HCT116 (cell line): ENCODE results near the gene XYLT1. TPM values are rescaled to one million over a fixed set of nuclear protein-coding genes. Genes with fewer than 3 reads are reported as not detected.

ENCODE experiments used
- ATAC-seq: fragments of 200-7000 bp; cut with Tn5 transposase; 2 replicates; pipeline ENCODE4 v1.9.1; 2020; ENCODE audit warnings: mild to moderate bottlenecking, moderate library complexity
- BruUV-seq: library from RNA; stranded (reverse); fragments of 400-500 nt; replicated peaks from 2 replicates; lab custom pipeline; 2021; lab: Mats Ljungman, UMichigan
- CTCF ChIA-PET: fragments of 300-600 bp; sonication (Branson Sonifier 250); formaldehyde crosslinking; loops from one replicate; lab custom pipeline; 2021; ENCODE audit warnings: antibody characterized with exemption; lab: Charles Lee
- POLR2A ChIA-PET: fragments of 300-600, 350-600 bp; sonication (Branson Sonifier 250); formaldehyde crosslinking; loops from one replicate; lab custom pipeline; 2021; ENCODE audit warnings: antibody characterized with exemption; lab: Charles Lee
- RAD21 ChIA-PET, 2 experiments: fragments of 300-600 bp; sonication (Branson Sonifier 250); formaldehyde crosslinking; loops; one replicate each; lab custom pipeline; 2023; ENCODE audit warnings: low total read pairs in 2 of 2; ENCODE audit not compliant: uncharacterized antibody in 2 of 2, unreplicated experiment in 2 of 2, low non-redundant PET in 1 of 2; lab: Charles Lee
- DNase-seq: peaks from one replicate; pipeline ENCODE4 v3.0.0-alpha.2; 2010; ENCODE audit warnings: low read depth, low spot score
- H2AFZ ChIP-seq: fragments of 200-600 bp; shearing (Covaris generic), sonication (generic); 2 replicates; pipeline ENCODE4 v1.6.1; 2017; ENCODE audit warnings: low read depth, mixed run types, mixed read lengths, antibody characterized with exemption, low read length; ENCODE audit not compliant: poor library complexity, severe bottlenecking
- H3K27ac ChIP-seq: 2 replicates; pipeline ENCODE4 v1.5.1; 2012; ENCODE audit warnings: low read depth, low read length
- H3K27me3 ChIP-seq: fragments of 200-600 bp; sonication (generic); 2 replicates; pipeline ENCODE4 v1.6.1; 2016; ENCODE audit warnings: mixed run types, low read length, mixed read lengths; ENCODE audit not compliant: insufficient read depth
- H3K36me3 ChIP-seq, 2 experiments: fragments of 200-500 bp in 1 of 2; fragments of 200-600 bp in 1 of 2; sonication (Bioruptor generic) in 1 of 2; sonication (generic) in 1 of 2; 2 replicates each; pipeline versions ENCODE4 v1.5.1 to v1.6.1; 2014 to 2016; ENCODE audit warnings: low read length in 2 of 2, inconsistent platforms in 1 of 2, mixed read lengths in 1 of 2, mixed run types in 1 of 2; ENCODE audit not compliant: insufficient read depth in 2 of 2, control insufficient read depth in 1 of 2
- H3K4me1 ChIP-seq, 2 experiments: fragments of 200-600 bp in 1 of 2; sonication (generic) in 1 of 2; 2 replicates each; pipeline versions ENCODE4 v1.5.1 to v1.6.1; 2012 to 2017; ENCODE audit warnings: low read length in 2 of 2, inconsistent platforms in 1 of 2, mild to moderate bottlenecking in 1 of 2, mixed read lengths in 1 of 2, mixed run types in 1 of 2, moderate library complexity in 1 of 2; ENCODE audit not compliant: insufficient read depth in 2 of 2, control insufficient read depth in 1 of 2
- H3K4me2 ChIP-seq: fragments of 200-600 bp; sonication (generic); 2 replicates; pipeline ENCODE4 v1.6.1; 2017; ENCODE audit warnings: mixed run types, low read length, mixed read lengths
- H3K4me3 ChIP-seq, 2 experiments: fragments of 200-600 bp in 1 of 2; sonication (generic) in 1 of 2; replicated peaks in 1 of 2; 2 replicates each; pipeline ENCODE4 v1.5.1; 2011 to 2016; ENCODE audit warnings: low read length in 2 of 2, control low read depth in 1 of 2, low read depth in 1 of 2, mild to moderate bottlenecking in 1 of 2, mixed read lengths in 1 of 2, mixed run types in 1 of 2
- H3K79me2 ChIP-seq: fragments of 200-600 bp; sonication (generic); 2 replicates; pipeline ENCODE4 v1.6.1; 2017; ENCODE audit warnings: mild to moderate bottlenecking, mixed run types, low read length, moderate library complexity, mixed read lengths; ENCODE audit not compliant: insufficient read depth
- H3K9ac ChIP-seq: fragments of 200-600 bp; sonication (generic); 2 replicates; pipeline ENCODE4 v1.6.1; 2016; ENCODE audit warnings: low read length, mixed read lengths
- H3K9me2 ChIP-seq: fragments of 200-600 bp; sonication (generic), shearing (Covaris generic); 2 replicates; pipeline ENCODE4 v1.6.1; 2017; ENCODE audit warnings: mixed run types, mild to moderate bottlenecking, moderate library complexity; ENCODE audit not compliant: insufficient read depth
- H3K9me3 ChIP-seq, 2 experiments: fragments of 200-500 bp in 1 of 2; fragments of 200-600 bp in 1 of 2; sonication (Bioruptor generic) in 1 of 2; sonication (generic) in 1 of 2; 2 replicates each; pipeline ENCODE4 v1.6.1; 2014 to 2017; ENCODE audit warnings: low read length in 2 of 2, mixed read lengths in 2 of 2, inconsistent platforms in 1 of 2, low read depth in 1 of 2, mild to moderate bottlenecking in 1 of 2, mixed run types in 1 of 2, moderate library complexity in 1 of 2; ENCODE audit not compliant: control insufficient read depth in 1 of 2, insufficient read depth in 1 of 2
- H4K20me1 ChIP-seq: fragments of 200-600 bp; sonication (generic), shearing (Covaris generic); 2 replicates; pipeline ENCODE4 v1.6.1; 2017; ENCODE audit warnings: mixed run types, mild to moderate bottlenecking, moderate library complexity; ENCODE audit not compliant: insufficient read depth
- ATF3 ChIP-seq: IDR thresholded peaks from 2 replicates; pipeline ENCODE4 v1.6.1; 2012
- CEBPB ChIP-seq: IDR thresholded peaks from 2 replicates; pipeline ENCODE4 v1.6.1; 2012; ENCODE audit warnings: low read depth
- EZH2phosphoT487 ChIP-seq: fragments of 200-600 bp; IDR thresholded peaks from 2 replicates; pipeline ENCODE4 v1.6.1; 2018; ENCODE audit warnings: antibody characterized with exemption, borderline replicate concordance
- FOSL1 ChIP-seq: IDR thresholded peaks from 2 replicates; pipeline ENCODE4 v1.6.1; 2012; ENCODE audit warnings: low read depth
- JUND ChIP-seq: IDR thresholded peaks from 2 replicates; pipeline ENCODE4 v1.6.1; 2012
- MAX ChIP-seq: IDR thresholded peaks from 2 replicates; pipeline ENCODE4 v1.6.1; 2012
- POLR2A ChIP-seq: IDR thresholded peaks from 2 replicates; pipeline ENCODE4 v1.7.0; 2011; ENCODE audit warnings: borderline replicate concordance; ENCODE audit not compliant: insufficient read depth, insufficient read length; ENCODE audit errors: extremely low read depth
- SIN3A ChIP-seq: IDR thresholded peaks from 2 replicates; pipeline ENCODE4 v1.6.1; 2012; ENCODE audit warnings: low read depth
- SRF ChIP-seq: IDR thresholded peaks from 2 replicates; pipeline ENCODE4 v1.6.1; 2012; ENCODE audit warnings: low read depth
- TCF7L2 ChIP-seq: IDR thresholded peaks from 2 replicates; pipeline ENCODE4 v1.7.0; 2011; ENCODE audit warnings: borderline replicate concordance, inconsistent platforms; ENCODE audit not compliant: insufficient read depth, insufficient read length; ENCODE audit errors: extremely low read depth
- YY1 ChIP-seq: IDR thresholded peaks from 2 replicates; pipeline ENCODE4 v1.6.1; 2011; ENCODE audit warnings: low read length, low read depth, moderate library complexity, mild to moderate bottlenecking; ENCODE audit not compliant: insufficient replicate concordance; ENCODE audit errors: extremely low read depth
- ZNF274 ChIP-seq: fragments of 200-500 bp; sonication (Bioruptor generic); IDR thresholded peaks from 2 replicates; pipeline ENCODE4 v1.6.1; 2014; ENCODE audit warnings: mild to moderate bottlenecking, low read depth, low read length, inconsistent platforms
- intact Hi-C: fragments of 100-400 bp; cut with micrococcal nuclease; formaldehyde crosslinking; loops from 2 replicates; pipeline ENCODE4 v1.10.0; 2022
- total RNA-seq: library from RNA; stranded (reverse); gene quantifications from one replicate; pipeline ENCODE4 v1.2.1, GENCODE V29; 2021; ENCODE audit not compliant: unreplicated experiment
- TF ChIP-seq, protein P1 (sequence below), 3 experiments: fragments of 200-600 bp in 1 of 3; sonication (generic) in 1 of 3; IDR thresholded peaks in 2 of 3; conservative IDR thresholded peaks in 1 of 3; 2 replicates each; pipeline ENCODE4 v1.5.1; 2012 to 2017; ENCODE audit warnings: low read depth in 2 of 3, low read length in 2 of 3, antibody characterized with exemption in 1 of 3, borderline replicate concordance in 1 of 3, control low read depth in 1 of 3, mild to moderate bottlenecking in 1 of 3, mixed read lengths in 1 of 3, mixed run types in 1 of 3, moderate library complexity in 1 of 3; ENCODE audit not compliant: insufficient read depth in 1 of 3

XYLT1 gene
- total RNA-seq, 1 experiment from 2014 or later, result 4.5 TPM

DNA sequence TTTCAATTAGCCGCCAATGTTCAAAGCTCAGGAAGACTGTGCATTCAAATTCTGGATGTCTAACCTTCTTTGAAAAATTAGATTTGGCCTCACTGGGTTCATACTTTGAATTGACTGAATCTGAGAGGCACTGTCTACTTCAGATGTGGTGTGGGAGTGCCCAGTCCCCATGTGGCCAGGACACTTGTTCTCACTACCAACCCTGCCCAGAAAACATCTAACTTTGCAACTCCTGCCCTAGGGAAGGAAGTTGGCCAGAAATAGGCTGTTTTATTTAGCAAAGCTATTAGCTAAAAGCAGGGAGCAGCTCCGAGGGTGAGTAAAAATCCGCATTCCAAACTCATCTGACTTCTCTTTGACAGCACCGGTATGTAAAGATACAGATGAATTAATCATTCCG, 86.3 kb downstream of the XYLT1 start:
- no peak overlapping the region for H3K27ac ChIP-seq
- TF ChIP-seq JUND, result no peak
- no peak for TF ChIP-seq SRF
- TF ChIP-seq YY1, result no peak
- TF ChIP-seq EZH2phosphoT487, result no peak
- TF ChIP-seq ATF3, result no peak
- TF ChIP-seq TCF7L2, result no peak
- no peak for TF ChIP-seq ZNF274
- no peak for TF ChIP-seq SIN3A
- no peak for TF ChIP-seq CEBPB
- TF ChIP-seq POLR2A, result no peak
- TF ChIP-seq, protein P1, sequence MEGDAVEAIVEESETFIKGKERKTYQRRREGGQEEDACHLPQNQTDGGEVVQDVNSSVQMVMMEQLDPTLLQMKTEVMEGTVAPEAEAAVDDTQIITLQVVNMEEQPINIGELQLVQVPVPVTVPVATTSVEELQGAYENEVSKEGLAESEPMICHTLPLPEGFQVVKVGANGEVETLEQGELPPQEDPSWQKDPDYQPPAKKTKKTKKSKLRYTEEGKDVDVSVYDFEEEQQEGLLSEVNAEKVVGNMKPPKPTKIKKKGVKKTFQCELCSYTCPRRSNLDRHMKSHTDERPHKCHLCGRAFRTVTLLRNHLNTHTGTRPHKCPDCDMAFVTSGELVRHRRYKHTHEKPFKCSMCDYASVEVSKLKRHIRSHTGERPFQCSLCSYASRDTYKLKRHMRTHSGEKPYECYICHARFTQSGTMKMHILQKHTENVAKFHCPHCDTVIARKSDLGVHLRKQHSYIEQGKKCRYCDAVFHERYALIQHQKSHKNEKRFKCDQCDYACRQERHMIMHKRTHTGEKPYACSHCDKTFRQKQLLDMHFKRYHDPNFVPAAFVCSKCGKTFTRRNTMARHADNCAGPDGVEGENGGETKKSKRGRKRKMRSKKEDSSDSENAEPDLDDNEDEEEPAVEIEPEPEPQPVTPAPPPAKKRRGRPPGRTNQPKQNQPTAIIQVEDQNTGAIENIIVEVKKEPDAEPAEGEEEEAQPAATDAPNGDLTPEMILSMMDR (IDR thresholded peaks at IDR 0.05 in 2 of 3, conservative IDR thresholded peaks at IDR 0.05 in 1 of 3; ENCODE audit: borderline replicate concordance in 1 of 3, insufficient read depth in 1 of 3, low read depth in 2 of 3, low read length in 2 of 3), result no peak
- no peak for TF ChIP-seq FOSL1
- no peak for TF ChIP-seq MAX
- TF ChIP-seq, all 23 proteins: peak for 0
- ChIA-PET POLR2A (no interaction called here), RAD21 (no interaction called here), CTCF (no interaction called here)
- H3K4me3 ChIP-seq, result no peak overlapping the region
- no peak for ATAC-seq
- no peaks in the 10 kb centered on the region for H4K20me1 ChIP-seq
- H3K36me3 ChIP-seq, result no peaks in the 10 kb centered on the region
- no peaks in the 10 kb centered on the region for H3K9me3 ChIP-seq
- BruUV-seq, result no TSS peak
- no peak overlapping the region for H2AFZ ChIP-seq
- no peak overlapping the region for H3K9ac ChIP-seq
- H3K79me2 ChIP-seq, result no peaks in the 10 kb centered on the region
- no peak overlapping the region for H3K4me2 ChIP-seq
- intact Hi-C loops, result no loop called here
- H3K27me3 ChIP-seq, result peaks cover 36% of the 10 kb centered on the region; the same call in 1 of the 2 replicates
- H3K9me2 ChIP-seq, result no peaks in the 10 kb centered on the region
- DNase-seq, result no peak
- H3K4me1 ChIP-seq, result no peaks in the 10 kb centered on the region
